HEK293 (cell line): ENCODE results near the gene SARS1.

ENCODE experiments used
- CTCF ChIA-PET: fragments of 350-600 bp; formaldehyde crosslinking; extraction: SDS; loops from one replicate; lab custom pipeline; 2021; ENCODE audit warnings: antibody characterized with exemption; lab: Yijun Ruan, JAX
- POLR2A ChIA-PET: fragments of 300-600 bp; formaldehyde crosslinking; extraction: SDS; loops from one replicate; lab custom pipeline; 2020; ENCODE audit warnings: antibody characterized with exemption, inconsistent platforms; lab: Yijun Ruan, JAX
- H3K27ac ChIP-seq: fragments of 200-500 bp; sonication (Bioruptor generic); 2 replicates; pipeline ENCODE4 v1.5.1; 2014; ENCODE audit warnings: low read depth, low read length, control low read depth, inconsistent platforms; ENCODE audit errors: extremely low read depth
- H3K36me3 ChIP-seq, 2 experiments: fragments of 200-500 bp in 1 of 2; sonication (Bioruptor generic) in 1 of 2; 1 replicate in 1 of 2; 2 replicates in 1 of 2; pipeline ENCODE4 v1.5.1; 2014 to 2017; ENCODE audit warnings: inconsistent platforms in 2 of 2, low read length in 2 of 2; ENCODE audit not compliant: control insufficient read depth in 2 of 2, insufficient read depth in 1 of 2
- H3K4me1 ChIP-seq: fragments of 200-500 bp; sonication (Bioruptor generic); 2 replicates; pipeline ENCODE4 v1.5.1; 2014; ENCODE audit warnings: mild to moderate bottlenecking, low read length, inconsistent platforms; ENCODE audit not compliant: control insufficient read depth, insufficient read depth
- H3K4me3 ChIP-seq: 2 replicates; pipeline ENCODE4 v1.5.1; 2011; ENCODE audit warnings: low read depth, mild to moderate bottlenecking, control low read depth, low read length, moderate library complexity
- H3K9me3 ChIP-seq: fragments of 200-500 bp; sonication (Bioruptor generic); 2 replicates; pipeline ENCODE4 v1.5.1; 2014; ENCODE audit warnings: low read depth, low read length, inconsistent platforms; ENCODE audit not compliant: control insufficient read depth, insufficient read depth
- FEZF1 ChIP-seq: fragments of 450-650 bp; formaldehyde crosslinking; IDR thresholded peaks from 2 replicates; pipeline ENCODE4 v1.5.1; 2016; ENCODE audit warnings: missing biosample characterization, missing genetic modification characterization
- GLI2 ChIP-seq: fragments of 450-650 bp; formaldehyde crosslinking; IDR thresholded peaks from 2 replicates; pipeline ENCODE4; 2017; ENCODE audit warnings: missing biosample characterization, missing genetic modification characterization, low read depth, borderline replicate concordance
- GLI4 ChIP-seq: fragments of 450-650 bp; formaldehyde crosslinking; IDR thresholded peaks from 2 replicates; pipeline ENCODE4 v1.5.1; 2016; ENCODE audit warnings: missing biosample characterization, missing genetic modification characterization
- KLF8 ChIP-seq: fragments of 450-650 bp; formaldehyde crosslinking; IDR thresholded peaks from 2 replicates; pipeline ENCODE4 v1.5.1; 2016; ENCODE audit warnings: missing biosample characterization, missing genetic modification characterization
- OVOL3 ChIP-seq: fragments of 450-650 bp; formaldehyde crosslinking; IDR thresholded peaks from 2 replicates; pipeline ENCODE4 v1.5.1; 2016; ENCODE audit warnings: missing biosample characterization, missing genetic modification characterization
- WT1 ChIP-seq: fragments of 450-650 bp; formaldehyde crosslinking; IDR thresholded peaks from 2 replicates; pipeline ENCODE4 v1.5.1; 2016; ENCODE audit warnings: missing biosample characterization, missing genetic modification characterization
- ZBTB17 ChIP-seq: fragments of 450-650 bp; formaldehyde crosslinking; IDR thresholded peaks from 2 replicates; pipeline ENCODE4 v1.5.1; 2016; ENCODE audit warnings: missing biosample characterization, missing genetic modification characterization
- ZBTB8A ChIP-seq: fragments of 450-650 bp; formaldehyde crosslinking; IDR thresholded peaks from 2 replicates; pipeline ENCODE4 v1.5.1; 2016; ENCODE audit warnings: missing biosample characterization, missing genetic modification characterization
- ZEB2 ChIP-seq: fragments of 450-650 bp; formaldehyde crosslinking; IDR thresholded peaks from 2 replicates; pipeline ENCODE4 v1.5.1; 2016; ENCODE audit warnings: missing biosample characterization, missing genetic modification characterization
- ZFP41 ChIP-seq: fragments of 450-650 bp; formaldehyde crosslinking; IDR thresholded peaks from 2 replicates; pipeline ENCODE4 v1.5.1; 2016; ENCODE audit warnings: missing biosample characterization, missing genetic modification characterization, borderline replicate concordance
- ZNF121 ChIP-seq: fragments of 450-650 bp; formaldehyde crosslinking; IDR thresholded peaks from 2 replicates; pipeline ENCODE4 v1.5.1; 2016; ENCODE audit warnings: missing biosample characterization, missing genetic modification characterization
- ZNF175 ChIP-seq: fragments of 450-650 bp; formaldehyde crosslinking; IDR thresholded peaks from 2 replicates; pipeline ENCODE4 v1.5.1; 2016; ENCODE audit warnings: missing biosample characterization, missing genetic modification characterization
- ZNF23 ChIP-seq: fragments of 450-650 bp; formaldehyde crosslinking; IDR thresholded peaks from 2 replicates; pipeline ENCODE4 v1.5.1; 2016; ENCODE audit warnings: missing biosample characterization, missing genetic modification characterization, borderline replicate concordance
- ZNF239 ChIP-seq: fragments of 450-650 bp; formaldehyde crosslinking; IDR thresholded peaks from 2 replicates; pipeline ENCODE4 v1.5.1; 2016; ENCODE audit warnings: missing biosample characterization, missing genetic modification characterization
- ZNF248 ChIP-seq: fragments of 450-650 bp; formaldehyde crosslinking; IDR thresholded peaks from 2 replicates; pipeline ENCODE4 v1.5.1; 2017; ENCODE audit warnings: missing biosample characterization, missing genetic modification characterization
- ZNF274 ChIP-seq, 2 experiments: fragments of 200-500 bp in 1 of 2; fragments of 450-650 bp in 1 of 2; sonication (Bioruptor generic) in 1 of 2; formaldehyde crosslinking in 1 of 2; IDR thresholded peaks; 2 replicates each; pipeline versions ENCODE4 v1.5.1 to v1.6.1; 2014 to 2016; ENCODE audit warnings: borderline replicate concordance in 1 of 2, inconsistent platforms in 1 of 2, low read length in 1 of 2, missing biosample characterization in 1 of 2, missing genetic modification characterization in 1 of 2
- ZNF48 ChIP-seq: fragments of 450-650 bp; formaldehyde crosslinking; IDR thresholded peaks from 2 replicates; pipeline ENCODE4 v1.5.1; 2016; ENCODE audit warnings: missing biosample characterization, missing genetic modification characterization
- ZNF510 ChIP-seq: fragments of 450-650 bp; formaldehyde crosslinking; IDR thresholded peaks from 2 replicates; pipeline ENCODE4 v1.5.1; 2018; ENCODE audit warnings: mild to moderate bottlenecking, missing genetic modification characterization, missing biosample characterization; ENCODE audit not compliant: insufficient replicate concordance
- ZNF530 ChIP-seq: fragments of 450-650 bp; formaldehyde crosslinking; IDR thresholded peaks from 2 replicates; pipeline ENCODE4 v1.5.1; 2016; ENCODE audit warnings: low read depth, missing biosample characterization, missing genetic modification characterization
- ZNF571 ChIP-seq: fragments of 450-650 bp; formaldehyde crosslinking; IDR thresholded peaks from 2 replicates; pipeline ENCODE4 v1.5.0; 2017; ENCODE audit warnings: missing biosample characterization, missing genetic modification characterization
- ZNF585B ChIP-seq: fragments of 450-650 bp; formaldehyde crosslinking; IDR thresholded peaks from 2 replicates; pipeline ENCODE4 v1.5.1; 2016; ENCODE audit warnings: missing biosample characterization, missing genetic modification characterization
- ZNF621 ChIP-seq: fragments of 450-650 bp; formaldehyde crosslinking; IDR thresholded peaks from 2 replicates; pipeline ENCODE4 v1.5.1; 2017; ENCODE audit warnings: missing biosample characterization, missing genetic modification characterization
- ZNF777 ChIP-seq: fragments of 450-650 bp; formaldehyde crosslinking; IDR thresholded peaks from 2 replicates; pipeline ENCODE4 v1.5.1; 2017; ENCODE audit warnings: missing biosample characterization, missing genetic modification characterization, borderline replicate concordance
- ZNF837 ChIP-seq: fragments of 450-650 bp; formaldehyde crosslinking; IDR thresholded peaks from 2 replicates; pipeline ENCODE4 v1.5.1; 2016; ENCODE audit warnings: missing biosample characterization, missing genetic modification characterization
- ZSCAN30 ChIP-seq: fragments of 450-650 bp; IDR thresholded peaks from 2 replicates; pipeline ENCODE4 v1.5.1; 2018; ENCODE audit warnings: missing biosample characterization, mild to moderate bottlenecking, missing genetic modification characterization, moderate library complexity
- ZXDB ChIP-seq: fragments of 450-650 bp; formaldehyde crosslinking; IDR thresholded peaks from 2 replicates; pipeline ENCODE4 v1.5.1; 2016; ENCODE audit warnings: missing biosample characterization, missing genetic modification characterization
- TF ChIP-seq, protein P1 (sequence below): fragments of 450-650 bp; formaldehyde crosslinking; IDR thresholded peaks from 2 replicates; pipeline ENCODE4 v1.5.1; 2016; ENCODE audit warnings: missing biosample characterization, missing genetic modification characterization
- TF ChIP-seq, protein P2 (sequence below): fragments of 450-650 bp; formaldehyde crosslinking; IDR thresholded peaks from 2 replicates; pipeline ENCODE4 v1.5.1; 2017; ENCODE audit warnings: missing biosample characterization, missing genetic modification characterization
- TF ChIP-seq, protein P3 (sequence below): fragments of 450-650 bp; formaldehyde crosslinking; IDR thresholded peaks from 2 replicates; pipeline ENCODE4 v1.5.1; 2017; ENCODE audit warnings: missing biosample characterization, mild to moderate bottlenecking, missing genetic modification characterization, moderate library complexity
- TF ChIP-seq, protein P4 (sequence below): fragments of 450-650 bp; formaldehyde crosslinking; IDR thresholded peaks from 2 replicates; pipeline ENCODE4 v1.5.1; 2016; ENCODE audit warnings: missing biosample characterization, missing genetic modification characterization

The SARS1 gene

DNA sequence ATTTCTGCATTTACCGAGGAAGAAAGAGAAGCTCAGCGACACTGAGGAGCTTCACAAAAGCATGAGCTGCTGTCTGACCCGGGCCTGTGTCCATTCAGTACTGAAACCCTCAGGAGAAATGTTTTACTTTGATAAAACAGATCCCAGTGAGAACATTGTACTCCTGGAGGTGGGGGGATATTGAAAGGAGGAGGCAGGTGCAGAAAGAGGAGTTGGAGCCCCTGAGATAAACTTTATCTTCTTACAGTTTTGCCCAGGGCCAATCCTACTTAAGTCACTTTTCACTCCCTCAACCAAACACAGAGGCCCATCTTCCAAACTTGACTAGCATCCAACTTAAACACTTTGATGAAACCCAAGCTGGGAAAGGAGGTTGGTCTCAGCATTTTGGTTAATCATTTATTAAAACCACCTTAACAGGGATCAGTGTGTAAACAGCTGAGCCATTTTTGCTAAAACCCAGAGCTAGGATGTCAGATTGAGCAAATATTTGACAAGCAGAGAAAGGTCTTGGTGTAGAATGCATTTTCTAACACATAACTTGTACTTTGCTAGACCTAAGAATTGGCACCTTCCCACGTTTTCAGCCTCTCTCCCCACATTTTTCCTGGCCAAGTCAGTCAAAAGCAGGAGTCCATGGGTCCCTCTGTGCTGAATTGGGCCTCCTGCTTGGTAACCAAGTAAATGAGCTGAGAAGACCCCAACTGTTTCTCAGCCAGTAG lies 32.5 kb upstream of the SARS1 start:
- Histone ChIP-seq H3K27ac (peak overlapping the region; percentile 46; the same call in 1 of the 2 replicates), H3K36me3 (no peaks in the 10 kb centered on the region), H3K4me3 (no peak overlapping the region), H3K9me3 (no peaks in the 10 kb centered on the region), H3K4me1 (peaks cover 3% of the 10 kb centered on the region)
- ChIA-PET POLR2A (interaction anchor here (1.9 kb wide), 1 partner anchor 80 kb away, joined by 10 read pairs; no protein-coding TSS in a partner anchor), CTCF (interaction anchor here (0.6 to 1.7 kb wide), 6 partner anchors 12 to 244 kb away, joined by 3 to 6 read pairs (median 4); no protein-coding TSS in a partner anchor)
- TF ChIP-seq ZNF837 (tag by site-specific recombination) (no peak), ZNF48 (tag by site-specific recombination) (no peak), ZXDB (tag by site-specific recombination) (peak; percentile 53; the same call in 1 of the 2 replicates), ZNF239 (tag by site-specific recombination) (no peak), GLI4 (tag by site-specific recombination) (no peak), ZNF530 (tag by site-specific recombination) (no peak), ZNF571 (tag by site-specific recombination) (no peak), WT1 (tag by site-specific recombination) (peak; percentile 92), ZSCAN30 (no peak), ZNF585B (no peak), OVOL3 (tag by site-specific recombination) (no peak), ZBTB17 (0 out of 2 replicates have a peak, but pooled peaks have one; percentile 19), ZNF175 (no peak), ZNF121 (no peak), ZEB2 (tag by site-specific recombination) (no peak), ZNF621 (tag by site-specific recombination) (no peak), ZNF274 (IDR thresholded peaks at IDR 0.05; ENCODE audit: low read length) (no peak), ZNF274 (tag by site-specific recombination; IDR thresholded peaks at IDR 0.05; ENCODE audit: borderline replicate concordance) (no peak), FEZF1 (peak; percentile 57), ZBTB8A (tag by site-specific recombination) (no peak), GLI2 (tag by site-specific recombination) (no peak), ZNF248 (tag by site-specific recombination) (no peak), ZNF510 (tag by site-specific recombination) (no peak), KLF8 (tag by site-specific recombination) (no peak), ZFP41 (tag by site-specific recombination) (no peak), ZNF23 (tag by site-specific recombination) (no peak), ZNF777 (no peak)
- TF ChIP-seq, protein P1, sequence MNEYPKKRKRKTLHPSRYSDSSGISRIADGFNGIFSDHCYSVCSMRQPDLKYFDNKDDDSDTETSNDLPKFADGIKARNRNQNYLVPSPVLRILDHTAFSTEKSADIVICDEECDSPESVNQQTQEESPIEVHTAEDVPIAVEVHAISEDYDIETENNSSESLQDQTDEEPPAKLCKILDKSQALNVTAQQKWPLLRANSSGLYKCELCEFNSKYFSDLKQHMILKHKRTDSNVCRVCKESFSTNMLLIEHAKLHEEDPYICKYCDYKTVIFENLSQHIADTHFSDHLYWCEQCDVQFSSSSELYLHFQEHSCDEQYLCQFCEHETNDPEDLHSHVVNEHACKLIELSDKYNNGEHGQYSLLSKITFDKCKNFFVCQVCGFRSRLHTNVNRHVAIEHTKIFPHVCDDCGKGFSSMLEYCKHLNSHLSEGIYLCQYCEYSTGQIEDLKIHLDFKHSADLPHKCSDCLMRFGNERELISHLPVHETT = no peak
- TF ChIP-seq, protein P2, sequence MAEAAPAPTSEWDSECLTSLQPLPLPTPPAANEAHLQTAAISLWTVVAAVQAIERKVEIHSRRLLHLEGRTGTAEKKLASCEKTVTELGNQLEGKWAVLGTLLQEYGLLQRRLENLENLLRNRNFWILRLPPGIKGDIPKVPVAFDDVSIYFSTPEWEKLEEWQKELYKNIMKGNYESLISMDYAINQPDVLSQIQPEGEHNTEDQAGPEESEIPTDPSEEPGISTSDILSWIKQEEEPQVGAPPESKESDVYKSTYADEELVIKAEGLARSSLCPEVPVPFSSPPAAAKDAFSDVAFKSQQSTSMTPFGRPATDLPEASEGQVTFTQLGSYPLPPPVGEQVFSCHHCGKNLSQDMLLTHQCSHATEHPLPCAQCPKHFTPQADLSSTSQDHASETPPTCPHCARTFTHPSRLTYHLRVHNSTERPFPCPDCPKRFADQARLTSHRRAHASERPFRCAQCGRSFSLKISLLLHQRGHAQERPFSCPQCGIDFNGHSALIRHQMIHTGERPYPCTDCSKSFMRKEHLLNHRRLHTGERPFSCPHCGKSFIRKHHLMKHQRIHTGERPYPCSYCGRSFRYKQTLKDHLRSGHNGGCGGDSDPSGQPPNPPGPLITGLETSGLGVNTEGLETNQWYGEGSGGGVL = 0 out of 2 replicates have a peak, but pooled peaks have one; percentile 16
- TF ChIP-seq, protein P3, sequence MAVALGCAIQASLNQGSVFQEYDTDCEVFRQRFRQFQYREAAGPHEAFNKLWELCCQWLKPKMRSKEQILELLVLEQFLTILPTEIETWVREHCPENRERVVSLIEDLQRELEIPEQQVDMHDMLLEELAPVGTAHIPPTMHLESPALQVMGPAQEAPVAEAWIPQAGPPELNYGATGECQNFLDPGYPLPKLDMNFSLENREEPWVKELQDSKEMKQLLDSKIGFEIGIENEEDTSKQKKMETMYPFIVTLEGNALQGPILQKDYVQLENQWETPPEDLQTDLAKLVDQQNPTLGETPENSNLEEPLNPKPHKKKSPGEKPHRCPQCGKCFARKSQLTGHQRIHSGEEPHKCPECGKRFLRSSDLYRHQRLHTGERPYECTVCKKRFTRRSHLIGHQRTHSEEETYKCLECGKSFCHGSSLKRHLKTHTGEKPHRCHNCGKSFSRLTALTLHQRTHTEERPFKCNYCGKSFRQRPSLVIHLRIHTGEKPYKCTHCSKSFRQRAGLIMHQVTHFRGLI = peak; percentile 53; the same call in 1 of the 2 replicates
- TF ChIP-seq, protein P4, sequence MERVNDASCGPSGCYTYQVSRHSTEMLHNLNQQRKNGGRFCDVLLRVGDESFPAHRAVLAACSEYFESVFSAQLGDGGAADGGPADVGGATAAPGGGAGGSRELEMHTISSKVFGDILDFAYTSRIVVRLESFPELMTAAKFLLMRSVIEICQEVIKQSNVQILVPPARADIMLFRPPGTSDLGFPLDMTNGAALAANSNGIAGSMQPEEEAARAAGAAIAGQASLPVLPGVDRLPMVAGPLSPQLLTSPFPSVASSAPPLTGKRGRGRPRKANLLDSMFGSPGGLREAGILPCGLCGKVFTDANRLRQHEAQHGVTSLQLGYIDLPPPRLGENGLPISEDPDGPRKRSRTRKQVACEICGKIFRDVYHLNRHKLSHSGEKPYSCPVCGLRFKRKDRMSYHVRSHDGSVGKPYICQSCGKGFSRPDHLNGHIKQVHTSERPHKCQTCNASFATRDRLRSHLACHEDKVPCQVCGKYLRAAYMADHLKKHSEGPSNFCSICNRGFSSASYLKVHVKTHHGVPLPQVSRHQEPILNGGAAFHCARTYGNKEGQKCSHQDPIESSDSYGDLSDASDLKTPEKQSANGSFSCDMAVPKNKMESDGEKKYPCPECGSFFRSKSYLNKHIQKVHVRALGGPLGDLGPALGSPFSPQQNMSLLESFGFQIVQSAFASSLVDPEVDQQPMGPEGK = no peak
